ENCODE data around the gene MRPL20.

- no peak for TF ChIP-seq YY1 (IDR thresholded peaks at IDR 0.05; ENCODE audit: insufficient read depth, insufficient read length)
- no peak for TF ChIP-seq ZNF274 (IDR thresholded peaks at IDR 0.05; ENCODE audit: low read depth, low read length)
- no peak for TF ChIP-seq SUZ12 (IDR thresholded peaks at IDR 0.05; ENCODE audit: extremely low read depth, insufficient read depth, insufficient read length)
These were observed 29.0 kb upstream of the MRPL20 start for GRCh38 chr1:1435911-1436629.
